Hippocampal formation (tissue), 2 donors: ENCODE measurements around the gene ATXN7L1.
A peak's percentile ranks its signal among the peaks of the same experiment; 100 is the strongest.

Source experiments
- DNase-seq, 2 donors: peaks; one replicate each; lab custom pipeline; 2025; lab: John Stamatoyannopoulos, UW

Gene ATXN7L1

GRCh38 chr7:105778956-105779355 lies 97.4 kb downstream of the ATXN7L1 start:
- DNase-seq, result no peak

- no peak for DNase-seq
Observed at GRCh38 chr7:105776986-105777910, 99.2 kb downstream of the ATXN7L1 start.

GRCh38 chr7:105776068-105776790 lies 100.2 kb downstream of the ATXN7L1 start:
- DNase-seq, result no peak

GRCh38 chr7:105775580-105775979 lies 100.8 kb downstream of the ATXN7L1 start:
- no peak for DNase-seq

DNA sequence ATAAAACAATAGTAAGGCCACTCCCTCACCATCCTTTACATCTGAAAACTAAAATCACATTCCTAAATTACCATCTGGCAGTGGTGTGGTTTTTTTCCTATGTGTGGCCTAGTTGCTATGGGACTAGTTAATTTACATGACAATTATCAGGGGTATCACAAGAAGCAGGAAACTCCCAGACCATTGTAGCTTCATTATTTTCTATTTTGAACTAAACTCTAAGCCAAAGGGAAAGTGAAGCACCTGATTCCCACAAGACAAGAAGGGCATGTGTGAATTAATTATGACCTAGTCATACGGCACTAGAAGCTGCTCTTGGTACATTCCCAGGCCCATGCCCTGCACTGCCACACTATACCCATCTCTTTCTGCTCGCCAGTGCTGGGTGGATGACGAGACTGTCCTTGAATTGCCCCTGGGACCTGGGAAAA lies 103.4 kb downstream of the ATXN7L1 start:
- DNase-seq, result no peak

DNA sequence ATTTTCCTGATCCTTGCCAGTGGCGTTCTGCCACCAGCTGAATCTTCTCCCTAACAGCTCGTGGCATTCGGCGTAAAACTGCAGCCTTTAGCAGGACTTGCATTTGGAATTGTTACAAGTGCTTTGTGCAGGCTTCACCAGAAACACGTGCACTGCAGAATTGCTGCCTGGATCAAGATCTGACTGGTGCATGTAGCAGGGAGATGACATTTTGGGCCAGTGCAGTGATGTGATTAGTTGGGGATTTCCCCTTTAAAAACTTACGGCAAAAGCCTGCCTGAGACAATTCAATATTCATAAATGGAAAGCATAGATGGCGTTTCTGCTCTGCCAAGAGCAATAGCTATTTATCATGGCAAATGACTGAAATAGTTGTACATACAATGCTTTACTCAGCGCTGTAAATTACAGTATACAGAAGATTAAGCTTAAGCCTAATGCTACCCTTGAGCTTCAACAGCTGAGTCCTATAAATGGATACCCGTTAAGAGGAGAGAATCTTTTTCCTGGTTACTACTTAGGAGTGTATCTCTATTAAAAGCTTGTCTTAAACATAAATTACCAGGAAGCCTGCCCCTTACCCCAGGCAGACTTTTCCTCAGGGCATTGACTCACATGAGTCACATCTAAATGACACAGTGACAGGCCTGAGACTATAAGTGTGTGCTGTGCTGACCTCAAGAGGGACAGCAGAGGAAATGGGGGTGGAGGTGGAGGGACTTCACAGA lies 106.3 kb downstream of the ATXN7L1 start:
- no peak for DNase-seq

DNA sequence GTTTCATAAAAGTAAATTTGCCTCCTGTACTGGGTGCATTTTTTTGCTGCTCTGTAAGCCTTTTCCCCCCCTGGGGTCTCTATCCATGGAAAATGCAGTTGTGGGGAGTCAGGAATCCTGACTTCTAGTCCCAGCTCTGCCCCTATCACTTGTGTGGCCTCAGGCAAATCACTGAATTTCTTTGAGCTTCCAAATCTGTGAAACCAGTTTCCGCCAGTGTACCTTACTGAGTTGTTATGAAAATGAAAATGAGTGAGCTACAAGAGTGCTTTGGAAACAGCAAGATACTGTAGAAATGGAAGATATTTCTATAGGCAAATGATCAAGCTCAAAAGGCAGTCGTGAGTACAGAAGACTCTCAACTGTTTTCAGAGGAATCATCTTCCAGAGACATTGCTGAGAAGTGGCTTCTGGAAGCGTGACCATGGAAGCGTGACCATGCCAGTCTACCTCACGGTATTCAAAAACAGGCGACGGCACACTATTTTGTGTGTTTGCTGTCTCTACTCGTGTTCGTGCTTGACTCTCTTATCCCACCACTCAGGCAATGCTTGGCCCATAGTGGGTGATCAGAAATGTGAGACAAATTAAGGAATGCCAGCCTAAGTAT lies 107.4 kb downstream of the ATXN7L1 start:
- DNase-seq, result no peak

DNA sequence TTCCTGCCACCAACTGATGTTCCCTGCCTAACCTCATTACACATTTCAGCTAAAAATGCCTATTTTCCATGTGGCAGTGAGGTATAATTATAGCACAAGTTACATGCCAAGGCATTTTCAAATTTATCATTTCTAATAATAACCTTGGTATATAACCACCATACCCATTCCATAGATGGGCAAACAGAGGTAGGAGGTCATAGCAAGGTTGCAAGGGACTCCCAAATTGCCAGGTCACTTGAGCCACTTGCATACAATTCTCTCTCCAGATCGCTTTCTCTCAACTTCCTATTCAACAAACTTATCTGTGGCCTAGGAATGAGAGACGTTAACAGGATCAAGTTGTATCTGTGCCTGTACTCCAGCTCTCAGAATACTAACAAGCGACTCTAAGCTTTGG lies 108.3 kb downstream of the ATXN7L1 start:
- DNase-seq, result no peak

- DNase-seq, result no peak
Observed at GRCh38 chr7:105766421-105767073, 109.9 kb downstream of the ATXN7L1 start.

- DNase-seq, result no peak
Observed at GRCh38 chr7:105765846-105766245, 110.6 kb downstream of the ATXN7L1 start.

- DNase-seq, result no peak
Observed at GRCh38 chr7:105764506-105764905, 111.9 kb downstream of the ATXN7L1 start.

DNA sequence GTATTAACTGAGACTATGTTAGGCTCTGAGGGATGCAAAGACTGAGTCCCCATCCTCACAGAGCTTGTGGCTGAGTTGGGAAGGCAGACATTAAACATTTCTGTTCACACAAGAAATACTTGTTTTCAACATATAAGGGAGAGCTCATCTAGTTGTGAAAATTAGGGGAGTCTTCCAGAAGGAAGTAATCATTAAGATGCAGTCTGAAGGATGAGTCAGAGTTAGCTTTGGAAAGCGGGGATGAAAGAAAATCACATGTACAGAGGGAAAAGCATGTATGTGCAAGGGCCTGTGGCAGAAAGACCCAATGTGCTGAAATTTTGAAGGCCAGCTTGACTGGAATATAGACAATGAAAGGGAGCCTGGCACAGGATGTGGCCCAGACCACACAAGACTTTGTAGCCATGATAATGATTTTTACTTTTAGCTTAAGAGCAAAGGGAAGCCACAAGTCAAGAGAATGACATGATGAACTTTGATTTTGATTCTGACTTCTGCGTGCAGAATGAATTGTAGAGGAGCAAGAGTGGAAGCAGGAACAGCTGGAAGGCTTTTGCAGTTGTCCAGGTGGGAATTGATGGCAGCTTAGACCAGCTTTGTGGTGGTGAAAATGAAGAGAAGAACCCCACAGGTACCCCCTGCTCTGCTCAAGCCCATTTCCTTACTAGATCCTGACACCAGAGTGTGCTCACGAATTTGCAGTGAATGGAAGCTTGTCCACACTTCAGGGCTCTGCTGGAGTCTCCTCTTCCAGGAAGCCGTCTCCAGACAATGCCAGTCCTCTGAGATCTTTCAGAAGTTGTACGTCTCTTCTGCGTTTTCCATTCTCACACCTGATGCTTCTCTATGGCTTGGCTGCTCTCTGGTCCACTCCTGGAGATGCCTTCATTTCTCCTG lies 115.6 kb downstream of the ATXN7L1 start:
- no peak for DNase-seq

GRCh38 chr7:105759670-105760550 lies 116.5 kb downstream of the ATXN7L1 start:
- peak; percentile 11 to 54 for DNase-seq

- no peak for DNase-seq
Observed at GRCh38 chr7:105756367-105756766, 120.0 kb downstream of the ATXN7L1 start.

DNA sequence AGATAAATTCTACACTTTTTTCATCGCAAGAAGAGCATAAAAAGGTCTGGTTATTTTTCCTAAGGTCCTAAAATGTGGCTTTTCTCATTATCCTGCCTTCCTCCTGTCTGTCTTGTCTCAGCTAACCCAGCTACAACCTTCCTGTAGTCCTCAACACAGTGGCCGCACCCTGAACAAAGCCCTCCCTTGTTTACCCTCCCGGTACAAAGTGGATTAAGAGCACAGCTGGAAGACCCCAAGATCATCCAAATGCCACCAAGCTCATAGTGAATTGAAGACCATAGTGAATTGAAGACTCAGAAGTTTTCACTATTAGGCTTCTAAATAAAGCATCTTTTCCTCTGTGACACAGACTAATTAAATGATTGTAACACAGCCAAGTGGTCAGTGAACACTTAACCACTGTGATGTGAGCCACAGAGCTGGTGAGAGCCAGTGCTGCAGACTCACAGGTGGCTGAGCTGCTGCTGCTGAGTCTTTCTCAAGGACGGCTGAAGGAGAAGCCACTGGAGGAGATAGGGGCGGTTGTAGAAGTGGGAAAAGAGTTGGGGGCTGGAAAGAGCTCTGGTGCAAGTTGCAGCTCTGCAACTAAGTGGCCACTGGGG lies 123.6 kb downstream of the ATXN7L1 start:
- DNase-seq, result no peak

GRCh38 chr7:105751054-105751453 lies 125.3 kb downstream of the ATXN7L1 start:
- no peak for DNase-seq

DNA sequence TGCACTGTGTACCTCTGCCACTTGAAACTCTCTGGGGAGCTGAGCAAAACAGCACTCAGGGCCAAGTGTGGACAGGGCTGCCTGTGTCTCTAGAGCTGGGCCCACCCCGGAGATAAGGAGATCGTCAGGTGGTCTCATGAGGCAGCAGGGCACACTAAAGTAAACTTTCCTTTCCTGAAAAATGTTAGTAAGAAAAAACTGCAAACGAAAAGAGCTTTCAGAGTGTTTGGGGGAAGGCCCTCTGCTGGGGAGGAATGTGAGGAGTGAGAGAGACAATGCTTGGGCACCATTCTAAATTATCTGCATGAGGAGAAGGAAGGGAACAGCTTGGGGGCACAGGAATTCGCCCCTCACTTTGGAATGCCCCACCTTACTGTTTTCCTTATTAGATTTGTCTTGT lies 127.7 kb downstream of the ATXN7L1 start:
- no peak for DNase-seq

DNA sequence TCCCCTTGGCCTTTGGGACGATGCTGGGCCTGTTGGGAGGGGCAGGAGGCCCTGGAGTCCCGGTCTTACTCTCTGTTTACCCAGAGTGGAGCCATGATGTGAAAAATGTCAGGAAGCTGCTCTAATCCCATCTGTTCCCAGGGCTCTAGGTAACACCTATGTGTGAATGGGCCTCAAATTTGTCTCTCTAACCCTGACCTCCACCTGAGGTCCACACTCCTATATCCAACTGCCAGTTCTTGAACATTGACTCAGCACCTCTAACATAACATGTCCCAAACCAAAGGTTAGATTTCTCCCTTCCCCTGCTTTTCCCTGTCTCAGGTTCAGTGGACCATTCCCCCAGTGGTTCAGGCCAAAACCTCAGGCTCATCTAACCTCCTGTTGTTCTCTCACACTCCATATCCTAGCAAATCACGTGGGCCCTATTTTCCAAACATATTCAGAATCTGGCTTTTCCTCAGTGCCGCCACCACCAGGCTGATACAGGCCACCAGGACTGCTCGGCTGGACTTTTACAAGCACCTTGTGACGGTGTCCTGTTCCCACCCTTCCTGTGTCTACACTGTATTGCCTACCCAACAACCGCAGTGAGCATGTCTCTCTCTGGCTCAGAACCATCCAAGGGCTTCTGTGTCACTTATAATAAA lies 130.6 kb downstream of the ATXN7L1 start:
- no peak for DNase-seq
